Measurements from ENCODE around the gene SLC38A8. TPM values are rescaled to one million over a fixed set of nuclear protein-coding genes. Genes with fewer than 3 reads are reported as not detected.

Gene SLC38A8
- total and polyA plus RNA-seq, 2 experiments from 2014 or later = not detected

GRCh38 chr16:84033251-84034195 is 9.1 kb downstream of the SLC38A8 start:
- Histone ChIP-seq H3K4me1 (ENCODE audit: insufficient read depth) (no peaks in the 10 kb centered on the region), H3K4me3 (no peak overlapping the region)
- WGBS (ENCODE audit: low lambda C conversion rate, missing lambda C conversion rate) = 90% methylated on average over 24 of the region's 25 CpGs

GRCh38 chr16:84032458-84033178 is 10.0 kb downstream of the SLC38A8 start:
- Histone ChIP-seq H4K20me1 (ENCODE audit: insufficient read depth, poor library complexity, severe bottlenecking) (no peaks in the 10 kb centered on the region), H3K4me1 (ENCODE audit: insufficient read depth) (no peaks in the 10 kb centered on the region), H3K9me2 (replicated peaks; ENCODE audit: insufficient read depth) (no peaks in the 10 kb centered on the region), H3K36me3 (replicated peaks; ENCODE audit: insufficient read depth, low read depth) (no peaks in the 10 kb centered on the region), H3K4me3 (no peak overlapping the region), H3K27ac (no peak overlapping the region), H3K4me2 (no peak overlapping the region), H2AFZ (no peak overlapping the region), H3K79me2 (no peaks in the 10 kb centered on the region), H3K9me3 (ENCODE audit: low read depth) (no peaks in the 10 kb centered on the region), H3K27me3 (no peaks in the 10 kb centered on the region)
- TF ChIP-seq EZH2 (IDR thresholded peaks at IDR 0.05; ENCODE audit: borderline replicate concordance) (no peak), EZH2phosphoT487 (IDR thresholded peaks at IDR 0.05; ENCODE audit: low read depth, severe bottlenecking, unreplicated experiment) (no peak)
- TF ChIP-seq, protein P1, sequence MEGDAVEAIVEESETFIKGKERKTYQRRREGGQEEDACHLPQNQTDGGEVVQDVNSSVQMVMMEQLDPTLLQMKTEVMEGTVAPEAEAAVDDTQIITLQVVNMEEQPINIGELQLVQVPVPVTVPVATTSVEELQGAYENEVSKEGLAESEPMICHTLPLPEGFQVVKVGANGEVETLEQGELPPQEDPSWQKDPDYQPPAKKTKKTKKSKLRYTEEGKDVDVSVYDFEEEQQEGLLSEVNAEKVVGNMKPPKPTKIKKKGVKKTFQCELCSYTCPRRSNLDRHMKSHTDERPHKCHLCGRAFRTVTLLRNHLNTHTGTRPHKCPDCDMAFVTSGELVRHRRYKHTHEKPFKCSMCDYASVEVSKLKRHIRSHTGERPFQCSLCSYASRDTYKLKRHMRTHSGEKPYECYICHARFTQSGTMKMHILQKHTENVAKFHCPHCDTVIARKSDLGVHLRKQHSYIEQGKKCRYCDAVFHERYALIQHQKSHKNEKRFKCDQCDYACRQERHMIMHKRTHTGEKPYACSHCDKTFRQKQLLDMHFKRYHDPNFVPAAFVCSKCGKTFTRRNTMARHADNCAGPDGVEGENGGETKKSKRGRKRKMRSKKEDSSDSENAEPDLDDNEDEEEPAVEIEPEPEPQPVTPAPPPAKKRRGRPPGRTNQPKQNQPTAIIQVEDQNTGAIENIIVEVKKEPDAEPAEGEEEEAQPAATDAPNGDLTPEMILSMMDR (IDR thresholded peaks at IDR 0.05; ENCODE audit: poor library complexity) = no peak
- DNase-seq (ENCODE audit: low spot score) = no peak
- 81% methylated on average over 13 of the region's 15 CpGs for WGBS (ENCODE audit: low lambda C conversion rate, missing lambda C conversion rate)

More at GRCh38 chr16:84033251-84034195, 9.1 kb downstream of the SLC38A8 start:
- Histone ChIP-seq H3K9me3 (ENCODE audit: low read depth) (no peaks in the 10 kb centered on the region), H3K9me2 (replicated peaks; ENCODE audit: insufficient read depth) (no peaks in the 10 kb centered on the region), H3K4me2 (no peak overlapping the region), H3K36me3 (replicated peaks; ENCODE audit: insufficient read depth, low read depth) (no peaks in the 10 kb centered on the region), H2AFZ (no peak overlapping the region), H3K27me3 (no peaks in the 10 kb centered on the region), H3K27ac (no peak overlapping the region), H3K79me2 (no peaks in the 10 kb centered on the region), H4K20me1 (ENCODE audit: insufficient read depth, poor library complexity, severe bottlenecking) (no peaks in the 10 kb centered on the region)
- TF ChIP-seq, protein P1 (IDR thresholded peaks at IDR 0.05; ENCODE audit: poor library complexity) = no peak
- TF ChIP-seq EZH2phosphoT487 (IDR thresholded peaks at IDR 0.05; ENCODE audit: low read depth, severe bottlenecking, unreplicated experiment) = no peak
- TF ChIP-seq EZH2 (IDR thresholded peaks at IDR 0.05; ENCODE audit: borderline replicate concordance) = no peak
- no peak for DNase-seq (ENCODE audit: low spot score)

DNA sequence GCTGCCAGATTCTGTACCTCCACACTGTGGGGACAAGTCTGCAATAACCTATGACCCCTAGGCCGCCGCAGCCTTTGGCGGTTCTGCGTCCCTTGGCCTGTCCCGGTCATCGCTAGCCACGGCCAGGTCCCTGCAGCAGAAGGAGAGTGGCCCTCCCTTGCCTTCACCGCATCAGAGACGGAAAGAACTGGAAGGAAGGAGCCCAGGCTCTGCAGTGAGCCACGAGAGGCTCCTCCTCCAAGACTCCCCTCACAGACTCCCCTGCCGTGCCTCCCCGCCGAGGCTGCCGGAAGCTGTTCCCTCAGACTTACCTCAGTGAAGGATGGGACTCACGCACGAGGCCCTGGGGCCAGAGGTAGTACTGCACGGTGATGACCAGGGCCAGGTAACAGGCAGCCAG is 11.0 kb downstream of the SLC38A8 start:
- Histone ChIP-seq H3K9me2 (replicated peaks; ENCODE audit: insufficient read depth) (no peaks in the 10 kb centered on the region), H4K20me1 (ENCODE audit: insufficient read depth, poor library complexity, severe bottlenecking) (no peaks in the 10 kb centered on the region), H3K27me3 (no peaks in the 10 kb centered on the region), H3K79me2 (no peaks in the 10 kb centered on the region), H3K4me1 (ENCODE audit: insufficient read depth) (no peaks in the 10 kb centered on the region), H3K36me3 (replicated peaks; ENCODE audit: insufficient read depth, low read depth) (no peaks in the 10 kb centered on the region), H3K4me2 (no peak overlapping the region), H3K9me3 (ENCODE audit: low read depth) (no peaks in the 10 kb centered on the region), H3K4me3 (no peak overlapping the region), H3K27ac (no peak overlapping the region), H2AFZ (no peak overlapping the region)
- 86% methylated on average over 17 of the region's 17 CpGs for WGBS (ENCODE audit: low lambda C conversion rate, missing lambda C conversion rate)
- no peak for DNase-seq (ENCODE audit: low spot score)
- TF ChIP-seq EZH2phosphoT487 (IDR thresholded peaks at IDR 0.05; ENCODE audit: low read depth, severe bottlenecking, unreplicated experiment) (no peak), EZH2 (IDR thresholded peaks at IDR 0.05; ENCODE audit: borderline replicate concordance) (no peak)
- TF ChIP-seq, protein P1 (IDR thresholded peaks at IDR 0.05; ENCODE audit: poor library complexity) = no peak

Measured in hepatocyte (in vitro differentiated cells).